Liver (tissue), 9 donors: Measurements from ENCODE around the gene TNFRSF12A. TPM values are rescaled to one million over a fixed set of nuclear protein-coding genes. Genes with fewer than 3 reads are reported as not detected.

Experiments
- DNase-seq: peaks from one replicate; pipeline ENCODE4 v3.0.0-alpha.2; 2017; ENCODE audit warnings: low spot score
- H3K27ac ChIP-seq, 2 donors: one replicate each; pipeline ENCODE4 v1.7.0; 2013; ENCODE audit warnings: inconsistent platforms in 2 of 2, low read length in 2 of 2, control low read depth in 1 of 2, low read depth in 1 of 2, mild to moderate bottlenecking in 1 of 2
- H3K27me3 ChIP-seq, 4 donors: one replicate each; pipeline versions ENCODE4 v1.6.1 to v1.7.0; 2013; ENCODE audit warnings: low read length in 3 of 4, inconsistent platforms in 1 of 4, mild to moderate bottlenecking in 1 of 4, moderate library complexity in 1 of 4; ENCODE audit not compliant: control insufficient read depth in 4 of 4, insufficient read depth in 4 of 4
- H3K36me3 ChIP-seq, 4 donors: one replicate each; pipeline versions ENCODE4 v1.6.1 to v1.7.0; 2013; ENCODE audit warnings: low read length in 3 of 4, mild to moderate bottlenecking in 3 of 4, low read depth in 1 of 4, moderate library complexity in 1 of 4; ENCODE audit not compliant: control insufficient read depth in 4 of 4, insufficient read depth in 3 of 4
- H3K4me1 ChIP-seq, 4 donors: one replicate each; pipeline versions ENCODE4 v1.6.1 to v1.7.0; 2013; ENCODE audit warnings: low read length in 3 of 4, mild to moderate bottlenecking in 3 of 4, moderate library complexity in 1 of 4; ENCODE audit not compliant: control insufficient read depth in 4 of 4, insufficient read depth in 4 of 4
- H3K4me3 ChIP-seq, 3 donors: one replicate each; pipeline versions ENCODE4 v1.6.1 to v1.7.0; 2013; ENCODE audit warnings: low read length in 3 of 3, control low read depth in 1 of 3, low read depth in 1 of 3, mild to moderate bottlenecking in 1 of 3
- H3K9ac ChIP-seq, 2 donors: one replicate each; pipeline ENCODE4 v1.7.0; 2013; ENCODE audit warnings: low read length in 2 of 2, mild to moderate bottlenecking in 2 of 2, moderate library complexity in 2 of 2, control low read depth in 1 of 2, low read depth in 1 of 2
- H3K9me3 ChIP-seq, 4 donors: one replicate each; pipeline versions ENCODE4 v1.6.1 to v1.7.0; 2013; ENCODE audit warnings: low read length in 3 of 4; ENCODE audit not compliant: control insufficient read depth in 4 of 4
- ATF3 ChIP-seq: IDR thresholded peaks from 2 replicates; pipeline ENCODE4 v1.6.1; 2016; ENCODE audit warnings: antibody characterized with exemption
- CTCF ChIP-seq: fragments of 150-350 bp; IDR thresholded peaks from 2 replicates; pipeline ENCODE4 v1.5.1; 2017; ENCODE audit warnings: improper control_type of control experiment, low read depth, low read length; ENCODE audit not compliant: missing input control
- EGR1 ChIP-seq, 2 donors: IDR thresholded peaks; 2 replicates each; pipeline ENCODE4 v1.6.1; 2016 to 2018; ENCODE audit warnings: antibody characterized with exemption in 2 of 2, low read depth in 2 of 2
- FOXA1 ChIP-seq: IDR thresholded peaks from 2 replicates; pipeline ENCODE4 v1.6.1; 2016; ENCODE audit warnings: antibody characterized with exemption
- FOXA2 ChIP-seq: IDR thresholded peaks from 2 replicates; pipeline ENCODE4 v1.6.1; 2016; ENCODE audit warnings: antibody characterized with exemption
- GABPA ChIP-seq, 2 donors: IDR thresholded peaks in 1 of 2; conservative IDR thresholded peaks in 1 of 2; 2 replicates each; pipeline ENCODE4 v1.6.1; 2016; ENCODE audit warnings: antibody characterized with exemption in 2 of 2, mild to moderate bottlenecking in 1 of 2, moderate library complexity in 1 of 2
- HNF4A ChIP-seq, 2 donors: conservative IDR thresholded peaks; 2 replicates each; pipeline ENCODE4 v1.6.1; 2016; ENCODE audit warnings: antibody characterized with exemption in 2 of 2, mild to moderate bottlenecking in 2 of 2
- HNF4G ChIP-seq: IDR thresholded peaks from 2 replicates; pipeline ENCODE4 v1.6.1; 2016; ENCODE audit warnings: antibody characterized with exemption
- JUND ChIP-seq, 2 donors: IDR thresholded peaks; 2 replicates each; pipeline ENCODE4 v1.6.1; 2016; ENCODE audit warnings: antibody characterized with exemption in 2 of 2
- NR2F2 ChIP-seq: IDR thresholded peaks from 2 replicates; pipeline ENCODE4 v1.6.1; 2016; ENCODE audit warnings: antibody characterized with exemption
- RAD21 ChIP-seq, 2 donors: IDR thresholded peaks; 2 replicates each; pipeline ENCODE4 v1.6.1; 2016; ENCODE audit warnings: antibody characterized with exemption in 2 of 2, mild to moderate bottlenecking in 2 of 2
- RXRA ChIP-seq, 2 donors: IDR thresholded peaks; 2 replicates each; pipeline ENCODE4 v1.6.1; 2017 to 2018; ENCODE audit warnings: antibody characterized with exemption in 2 of 2, mild to moderate bottlenecking in 1 of 2
- SP1 ChIP-seq: IDR thresholded peaks from 2 replicates; pipeline ENCODE4 v1.6.1; 2018; ENCODE audit warnings: antibody characterized with exemption, mild to moderate bottlenecking
- TAF1 ChIP-seq: conservative IDR thresholded peaks from 2 replicates; pipeline ENCODE4 v1.6.1; 2016; ENCODE audit warnings: antibody characterized with exemption, mild to moderate bottlenecking
- YY1 ChIP-seq: IDR thresholded peaks from 2 replicates; pipeline ENCODE4 v1.6.1; 2016; ENCODE audit warnings: antibody characterized with exemption, mild to moderate bottlenecking
- WGBS: extraction: QIAGEN DNeasy Blood & Tissue Kit; methylation state at CpG from one replicate; pipeline ENCODE4 v1.1.7; 2013; 5-methylcytosine and 5-hydroxymethylcytosine counted together
- polyA plus RNA-seq, 2 donors: library from polyadenylated mRNA; stranded (reverse) in 1 of 2; unstranded in 1 of 2; fragments of 200-250 nt in 1 of 2; fragments of >200 nt in 1 of 2; fragmentation: Nextera tagmentation in 1 of 2; extraction: Ambion mirVana in 1 of 2; gene quantifications; one replicate each; pipeline versions ENCODE4 v1.2.1 to v1.2.3, GENCODE V29; 2013 to 2015
- total RNA-seq, 2 donors: library from RNA; depleted of rRNA; stranded (reverse); fragments of >200 nt; gene quantifications; one replicate each; pipeline ENCODE4 v1.2.3, GENCODE V29; 2014
- TF ChIP-seq, protein P1 (sequence below): IDR thresholded peaks from 2 replicates; pipeline ENCODE4 v1.6.1; 2016; ENCODE audit warnings: antibody characterized with exemption
- TF ChIP-seq, protein P2 (sequence below): IDR thresholded peaks from 2 replicates; pipeline ENCODE4 v1.6.1; 2016; ENCODE audit warnings: antibody characterized with exemption
- TF ChIP-seq, protein P3 (sequence below): IDR thresholded peaks from 2 replicates; pipeline ENCODE4 v1.6.1; 2016; ENCODE audit warnings: antibody characterized with exemption, mild to moderate bottlenecking
- donor health status: healthy.
- donor health status: healthy.
- donor health status: healthy.
- donor health status: healthy.
- donor health status: healthy.

Gene TNFRSF12A
- total and polyA plus RNA-seq, 4 donors: 7.9 to 35.5 (median 9.1) TPM

DNA sequence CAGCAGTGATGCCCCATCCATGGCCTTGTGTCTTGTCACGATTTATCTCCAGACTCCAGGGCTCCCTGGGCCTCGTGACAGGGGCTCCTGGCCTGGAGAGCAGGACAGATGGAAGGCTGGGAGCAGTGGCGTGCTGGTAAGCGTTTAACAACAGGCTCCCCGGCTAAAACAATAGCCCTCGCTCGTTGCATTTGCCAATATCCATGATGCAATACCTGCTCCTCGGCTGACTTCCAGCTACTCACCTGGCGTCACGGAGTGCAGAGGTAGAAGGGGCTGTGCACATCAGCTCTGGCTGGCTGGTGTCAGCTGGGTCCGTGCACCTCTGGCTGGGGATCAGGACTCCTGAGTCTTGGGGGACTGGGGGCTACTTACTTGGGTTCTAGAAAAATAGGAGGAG is 18.1 kb downstream of the TNFRSF12A start:
- H3K36me3 ChIP-seq: no peaks in the 10 kb centered on the region
- no peak overlapping the region for H3K9ac ChIP-seq
- H3K4me3 ChIP-seq: no peak overlapping the region
- H3K27ac ChIP-seq: no peak overlapping the region
- 22% methylated on average over 11 of the region's 11 CpGs for WGBS
- no peaks in the 10 kb centered on the region for H3K9me3 ChIP-seq
- H3K4me1 ChIP-seq: peaks cover 0 to 4% (median 0%) of the 10 kb centered on the region in 4 donors
- no peak for TF ChIP-seq YY1
- TF ChIP-seq ATF3: peak; percentile 76
- DNase-seq: no peak
- H3K27me3 ChIP-seq: peaks cover 0 to 8% (median 5%) of the 10 kb centered on the region in 4 donors

- H3K27ac ChIP-seq: no peak overlapping the region
- H3K9me3 ChIP-seq: no peaks in the 10 kb centered on the region
- no peak for DNase-seq
- TF ChIP-seq, protein P1, sequence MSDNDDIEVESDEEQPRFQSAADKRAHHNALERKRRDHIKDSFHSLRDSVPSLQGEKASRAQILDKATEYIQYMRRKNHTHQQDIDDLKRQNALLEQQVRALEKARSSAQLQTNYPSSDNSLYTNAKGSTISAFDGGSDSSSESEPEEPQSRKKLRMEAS: no peak
- TF ChIP-seq, protein P2, sequence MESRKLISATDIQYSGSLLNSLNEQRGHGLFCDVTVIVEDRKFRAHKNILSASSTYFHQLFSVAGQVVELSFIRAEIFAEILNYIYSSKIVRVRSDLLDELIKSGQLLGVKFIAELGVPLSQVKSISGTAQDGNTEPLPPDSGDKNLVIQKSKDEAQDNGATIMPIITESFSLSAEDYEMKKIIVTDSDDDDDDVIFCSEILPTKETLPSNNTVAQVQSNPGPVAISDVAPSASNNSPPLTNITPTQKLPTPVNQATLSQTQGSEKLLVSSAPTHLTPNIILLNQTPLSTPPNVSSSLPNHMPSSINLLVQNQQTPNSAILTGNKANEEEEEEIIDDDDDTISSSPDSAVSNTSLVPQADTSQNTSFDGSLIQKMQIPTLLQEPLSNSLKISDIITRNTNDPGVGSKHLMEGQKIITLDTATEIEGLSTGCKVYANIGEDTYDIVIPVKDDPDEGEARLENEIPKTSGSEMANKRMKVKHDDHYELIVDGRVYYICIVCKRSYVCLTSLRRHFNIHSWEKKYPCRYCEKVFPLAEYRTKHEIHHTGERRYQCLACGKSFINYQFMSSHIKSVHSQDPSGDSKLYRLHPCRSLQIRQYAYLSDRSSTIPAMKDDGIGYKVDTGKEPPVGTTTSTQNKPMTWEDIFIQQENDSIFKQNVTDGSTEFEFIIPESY: no peak
- peaks cover 0 to 8% (median 7%) of the 10 kb centered on the region in 4 donors for H3K27me3 ChIP-seq
- H3K4me1 ChIP-seq: peaks cover 0 to 4% (median 0%) of the 10 kb centered on the region in 4 donors
- no peak overlapping the region for H3K9ac ChIP-seq
- H3K4me3 ChIP-seq: no peak overlapping the region
- no peaks in the 10 kb centered on the region for H3K36me3 ChIP-seq
- 73% methylated on average over 5 of the region's 5 CpGs for WGBS
Observed at GRCh38 chr16:3038896-3039295, 18.7 kb downstream of the TNFRSF12A start.

- DNase-seq: no peak
- no peak overlapping the region for H3K27ac ChIP-seq
- H3K9ac ChIP-seq: no peak overlapping the region
- H3K9me3 ChIP-seq: no peaks in the 10 kb centered on the region
- H3K4me3 ChIP-seq: no peak overlapping the region
- WGBS: 84% methylated on average over 3 of the region's 3 CpGs
- peaks cover 0 to 8% (median 3%) of the 10 kb centered on the region in 4 donors for H3K27me3 ChIP-seq
- H3K36me3 ChIP-seq: no peaks in the 10 kb centered on the region
- H3K4me1 ChIP-seq: peaks cover 0 to 14% (median 5%) of the 10 kb centered on the region in 4 donors
- TF ChIP-seq HNF4G (no peak), RAD21 (IDR thresholded peaks at IDR 0.05) (no peak), NR2F2 (no peak), GABPA (IDR thresholded peaks at IDR 0.05 in 1 of 2, conservative IDR thresholded peaks at IDR 0.05 in 1 of 2) (no peak), TAF1 (no peak), CTCF (no peak), EGR1 (IDR thresholded peaks at IDR 0.05; ENCODE audit: low read depth in 2 of 2) (no peak), SP1 (no peak), FOXA1 (no peak), ATF3 (no peak), RXRA (IDR thresholded peaks at IDR 0.05) (no peak), YY1 (no peak), FOXA2 (no peak), JUND (IDR thresholded peaks at IDR 0.05) (no peak), HNF4A (conservative IDR thresholded peaks at IDR 0.05) (no peak)
- TF ChIP-seq, protein P3, sequence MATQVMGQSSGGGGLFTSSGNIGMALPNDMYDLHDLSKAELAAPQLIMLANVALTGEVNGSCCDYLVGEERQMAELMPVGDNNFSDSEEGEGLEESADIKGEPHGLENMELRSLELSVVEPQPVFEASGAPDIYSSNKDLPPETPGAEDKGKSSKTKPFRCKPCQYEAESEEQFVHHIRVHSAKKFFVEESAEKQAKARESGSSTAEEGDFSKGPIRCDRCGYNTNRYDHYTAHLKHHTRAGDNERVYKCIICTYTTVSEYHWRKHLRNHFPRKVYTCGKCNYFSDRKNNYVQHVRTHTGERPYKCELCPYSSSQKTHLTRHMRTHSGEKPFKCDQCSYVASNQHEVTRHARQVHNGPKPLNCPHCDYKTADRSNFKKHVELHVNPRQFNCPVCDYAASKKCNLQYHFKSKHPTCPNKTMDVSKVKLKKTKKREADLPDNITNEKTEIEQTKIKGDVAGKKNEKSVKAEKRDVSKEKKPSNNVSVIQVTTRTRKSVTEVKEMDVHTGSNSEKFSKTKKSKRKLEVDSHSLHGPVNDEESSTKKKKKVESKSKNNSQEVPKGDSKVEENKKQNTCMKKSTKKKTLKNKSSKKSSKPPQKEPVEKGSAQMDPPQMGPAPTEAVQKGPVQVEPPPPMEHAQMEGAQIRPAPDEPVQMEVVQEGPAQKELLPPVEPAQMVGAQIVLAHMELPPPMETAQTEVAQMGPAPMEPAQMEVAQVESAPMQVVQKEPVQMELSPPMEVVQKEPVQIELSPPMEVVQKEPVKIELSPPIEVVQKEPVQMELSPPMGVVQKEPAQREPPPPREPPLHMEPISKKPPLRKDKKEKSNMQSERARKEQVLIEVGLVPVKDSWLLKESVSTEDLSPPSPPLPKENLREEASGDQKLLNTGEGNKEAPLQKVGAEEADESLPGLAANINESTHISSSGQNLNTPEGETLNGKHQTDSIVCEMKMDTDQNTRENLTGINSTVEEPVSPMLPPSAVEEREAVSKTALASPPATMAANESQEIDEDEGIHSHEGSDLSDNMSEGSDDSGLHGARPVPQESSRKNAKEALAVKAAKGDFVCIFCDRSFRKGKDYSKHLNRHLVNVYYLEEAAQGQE: no peak
- TF ChIP-seq, protein P2: no peak
- TF ChIP-seq, protein P1: no peak
Observed at GRCh38 chr16:3042376-3042775, 22.2 kb downstream of the TNFRSF12A start.
